Measurements from ENCODE around the gene TGIF2LX.
"Not testable (repeated sequence)": the region's sequence is repeated elsewhere in the genome, so short reads cannot be mapped to it uniquely, and the experiment has no call there.

Gene TGIF2LX

GRCh38 chrX:89921665-89922064 is at the start of gene TGIF2LX:
TSS of gene TGIF2LX (plus strand) at chrX:89921908. CDS start at chrX:89922086, 178 bp downstream.
- not testable (repeated sequence) for DNase-seq

- not testable (repeated sequence) for DNase-seq
These were observed 728 bp downstream of the TGIF2LX start for GRCh38 chrX:89922338-89922934.

DNA sequence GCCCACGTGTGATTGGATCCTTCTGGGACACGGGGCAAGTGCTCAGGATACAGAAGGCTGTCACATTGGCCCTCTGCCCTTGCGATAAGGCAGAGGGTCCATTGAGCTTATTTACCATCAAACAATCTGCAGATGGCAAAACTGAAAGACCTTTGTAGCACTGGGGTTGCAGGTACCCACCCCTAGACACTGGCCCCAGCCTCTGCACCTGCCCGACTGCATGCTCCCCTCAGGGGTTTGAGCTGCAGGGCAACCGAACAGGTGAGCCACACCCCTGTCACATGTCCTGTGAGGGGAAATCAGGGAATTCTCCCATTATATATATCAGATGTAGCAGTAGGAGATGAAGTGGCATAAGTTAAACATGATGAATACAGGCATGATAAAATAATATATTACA is 21.4 kb downstream of the TGIF2LX start:
- not testable (repeated sequence) for DNase-seq

- DNase-seq = not testable (repeated sequence)
These were observed 43.9 kb downstream of the TGIF2LX start for GRCh38 chrX:89965588-89965987.

Data from activated CD4-positive, alpha-beta T cell treated with anti-CD3 and anti-CD28 coated beads for 1 hour (primary cell).